KMS-11 (cell line): ENCODE data around the gene RBPJ.

Source experiments
- H2AFZ ChIP-seq: fragments of 200-600 bp; sonication (generic); 2 replicates; pipeline ENCODE4 v1.6.1; 2016; ENCODE audit warnings: antibody characterized with exemption, mixed run types, low read depth
- H3K27ac ChIP-seq: fragments of 200-600 bp; sonication (generic); 2 replicates; pipeline ENCODE4 v1.6.1; 2016; ENCODE audit warnings: mild to moderate bottlenecking, mixed run types
- H3K27me3 ChIP-seq: fragments of 200-600 bp; sonication (generic); 2 replicates; pipeline ENCODE4 v1.6.1; 2017; ENCODE audit warnings: mild to moderate bottlenecking, low read depth, mixed run types, moderate library complexity; ENCODE audit not compliant: insufficient read depth
- H3K36me3 ChIP-seq: fragments of 200-600 bp; sonication (generic); 2 replicates; pipeline ENCODE4 v1.6.1; 2017; ENCODE audit warnings: mild to moderate bottlenecking, mixed run types; ENCODE audit not compliant: insufficient read depth
- H3K4me1 ChIP-seq: fragments of 200-600 bp; sonication (generic); 2 replicates; pipeline ENCODE4 v1.6.1; 2016; ENCODE audit warnings: mild to moderate bottlenecking, low read depth, mixed run types; ENCODE audit not compliant: poor library complexity, severe bottlenecking
- H3K4me2 ChIP-seq: fragments of 200-600 bp; sonication (generic); 2 replicates; pipeline ENCODE4 v1.7.0; 2016; ENCODE audit warnings: mild to moderate bottlenecking, mixed run types
- H3K4me3 ChIP-seq: fragments of 200-600 bp; sonication (generic); IDR thresholded peaks from 2 replicates; pipeline ENCODE4 v1.6.1; 2017; ENCODE audit warnings: low read depth, low read length, mixed read lengths; ENCODE audit not compliant: insufficient read depth
- H3K79me2 ChIP-seq: fragments of 200-600 bp; sonication (generic); 2 replicates; pipeline ENCODE4 v1.6.1; 2016; ENCODE audit warnings: low read depth, mixed run types; ENCODE audit not compliant: insufficient read depth
- H3K9ac ChIP-seq: fragments of 200-600 bp; sonication (generic); 2 replicates; pipeline ENCODE4 v1.6.1; 2016; ENCODE audit warnings: mild to moderate bottlenecking, mixed run types
- H4K20me1 ChIP-seq: fragments of 200-600 bp; sonication (generic); 2 replicates; pipeline ENCODE4 v1.6.1; 2016; ENCODE audit warnings: mild to moderate bottlenecking, mixed run types; ENCODE audit not compliant: insufficient read depth
- CTCF ChIP-seq: fragments of 200-600 bp; sonication (generic); conservative IDR thresholded peaks from 2 replicates; pipeline ENCODE4 v1.6.1; 2017; ENCODE audit warnings: low read depth, mild to moderate bottlenecking, antibody characterized with exemption, low read length, moderate library complexity, mixed read lengths

RBPJ gene

GRCh38 chr4:26459054-26459755 lies 138.4 kb downstream of the RBPJ start:
- Histone ChIP-seq H3K9ac (no peak overlapping the region), H3K36me3 (no peaks in the 10 kb centered on the region), H3K4me1 (no peaks in the 10 kb centered on the region), H3K4me2 (no peak overlapping the region), H3K27ac (no peak overlapping the region), H4K20me1 (no peaks in the 10 kb centered on the region), H3K79me2 (no peaks in the 10 kb centered on the region), H3K4me3 (no peak overlapping the region), H3K27me3 (no peaks in the 10 kb centered on the region), H2AFZ (no peak overlapping the region)
- TF ChIP-seq CTCF, result peak; percentile 21; the same call in 1 of the 2 replicates

GRCh38 chr4:26459756-26460530 lies 139.1 kb downstream of the RBPJ start:
- no peak overlapping the region for H3K27ac ChIP-seq
- H3K4me1 ChIP-seq, result no peaks in the 10 kb centered on the region
- no peak overlapping the region for H3K4me2 ChIP-seq
- H4K20me1 ChIP-seq, result no peaks in the 10 kb centered on the region
- no peaks in the 10 kb centered on the region for H3K36me3 ChIP-seq
- H2AFZ ChIP-seq, result no peak overlapping the region
- H3K9ac ChIP-seq, result no peak overlapping the region
- no peak for TF ChIP-seq CTCF
- H3K27me3 ChIP-seq, result no peaks in the 10 kb centered on the region
- H3K79me2 ChIP-seq, result no peaks in the 10 kb centered on the region
- no peak overlapping the region for H3K4me3 ChIP-seq

- H3K27ac ChIP-seq, result no peak overlapping the region
- TF ChIP-seq CTCF, result no peak
- H3K4me2 ChIP-seq, result no peak overlapping the region
Observed at GRCh38 chr4:26462874-26463273, 142.1 kb downstream of the RBPJ start.

GRCh38 chr4:26463386-26463785 lies 142.6 kb downstream of the RBPJ start:
- H3K4me1 ChIP-seq, result no peaks in the 10 kb centered on the region

More at GRCh38 chr4:26462874-26463273, 142.1 kb downstream of the RBPJ start:
- H3K79me2 ChIP-seq, result no peaks in the 10 kb centered on the region
- no peak overlapping the region for H2AFZ ChIP-seq
- H3K36me3 ChIP-seq, result no peaks in the 10 kb centered on the region
- no peaks in the 10 kb centered on the region for H4K20me1 ChIP-seq
- no peaks in the 10 kb centered on the region for H3K4me1 ChIP-seq
- H3K27me3 ChIP-seq, result no peaks in the 10 kb centered on the region
- H3K9ac ChIP-seq, result no peak overlapping the region
- no peak overlapping the region for H3K4me3 ChIP-seq

More at GRCh38 chr4:26463386-26463785, 142.6 kb downstream of the RBPJ start:
- Histone ChIP-seq H2AFZ (no peak overlapping the region), H3K4me3 (no peak overlapping the region), H3K36me3 (no peaks in the 10 kb centered on the region), H3K27me3 (no peaks in the 10 kb centered on the region), H3K27ac (no peak overlapping the region), H3K79me2 (no peaks in the 10 kb centered on the region), H4K20me1 (no peaks in the 10 kb centered on the region), H3K4me2 (no peak overlapping the region), H3K9ac (no peak overlapping the region)
- no peak for TF ChIP-seq CTCF
